Prostate gland (tissue), 2 donors: ENCODE measurements around the gene VASP. TPM values are rescaled to one million over a fixed set of nuclear protein-coding genes. Genes with fewer than 3 reads are reported as not detected.

Experiments used
- DNase-seq: peaks from one replicate; pipeline ENCODE4 v3.0.0-alpha.2; 2019; ENCODE audit warnings: low spot score
- H3K27ac ChIP-seq, 2 donors: fragments of 200-600 bp; sonication (generic); 2 replicates each; pipeline ENCODE4 v1.5.1; 2017 to 2019
- H3K27me3 ChIP-seq: fragments of 200-600 bp; sonication (generic); replicated peaks from 2 replicates; pipeline ENCODE4 v1.5.1; 2019; ENCODE audit not compliant: insufficient read depth
- H3K36me3 ChIP-seq, 2 donors: fragments of 200-600 bp; sonication (generic); 1 replicate in 1 of 2; 2 replicates in 1 of 2; pipeline versions ENCODE4 v1.5.1 to v1.8.1; 2017 to 2019
- H3K4me1 ChIP-seq: fragments of 200-600 bp; sonication (generic); replicated peaks from 2 replicates; pipeline ENCODE4 v1.5.1; 2019
- H3K4me3 ChIP-seq, 2 donors: fragments of 200-600 bp; sonication (generic); 2 replicates each; pipeline ENCODE4 v1.5.1; 2017 to 2019
- H3K9me3 ChIP-seq: fragments of 200-600 bp; sonication (generic); 2 replicates; pipeline ENCODE4 v1.5.1; 2017
- POLR2A ChIP-seq: fragments of 450-650 bp; IDR thresholded peaks from one replicate; pipeline ENCODE4 v1.6.1; 2016; ENCODE audit warnings: antibody characterized with exemption, mild to moderate bottlenecking
- POLR2AphosphoS5 ChIP-seq: sonication (generic); formaldehyde crosslinking; IDR thresholded peaks from one replicate; pipeline ENCODE4 v1.6.1; 2017; ENCODE audit warnings: antibody characterized with exemption
- WGBS: methylation state at CpG from one replicate; pipeline ENCODE4 v1.1.5; 2018; 5-methylcytosine and 5-hydroxymethylcytosine counted together
- intact Hi-C: fragments of 100-400 bp; cut with DNase I; formaldehyde crosslinking; loops from one replicate; pipeline ENCODE4 v1.14.2; 2022
- total RNA-seq, 2 donors: library from RNA; depleted of rRNA; stranded (reverse); fragments of >200 nt; gene quantifications; one replicate each; pipeline ENCODE4 v1.1.0, GENCODE V29; 2016
- TF ChIP-seq, protein P1 (sequence below), 4 experiments: fragments of 200-600 bp in 2 of 4; fragments of 450-650 bp in 2 of 4; sonication (generic) in 2 of 4; IDR thresholded peaks; 1 replicate in 3 of 4; 2 replicates in 1 of 4; pipeline ENCODE4 v1.5.1; 2016 to 2019; ENCODE audit warnings: antibody characterized with exemption in 4 of 4, mild to moderate bottlenecking in 2 of 4, moderate library complexity in 2 of 4

The VASP gene
- total RNA-seq, 2 donors from 2014 or later = 82.7 to 119 TPM

DNA sequence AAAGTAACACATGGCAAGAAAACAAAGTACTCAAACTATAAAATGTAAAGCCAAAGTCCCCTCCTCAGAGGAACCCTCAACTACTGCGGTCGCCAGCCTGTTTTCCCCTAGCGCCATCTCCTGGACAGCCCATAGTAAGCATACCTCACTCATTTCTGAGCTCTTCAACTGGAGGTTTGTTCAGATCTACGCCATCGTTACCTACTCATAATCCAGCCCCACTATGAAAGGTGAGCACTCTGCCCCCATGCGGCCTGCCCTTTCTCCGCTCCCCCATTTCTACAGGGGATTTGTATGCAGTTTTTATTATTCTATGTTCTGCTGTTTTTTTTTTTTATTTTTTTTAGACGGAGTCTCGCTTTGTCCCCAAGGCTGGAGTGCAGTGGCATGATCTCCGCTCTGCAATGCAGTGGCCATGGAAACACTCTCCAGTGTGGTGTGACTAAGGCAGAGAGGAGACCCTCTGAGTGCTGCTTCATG, 51.2 kb downstream of the VASP start:
- H3K27me3 ChIP-seq = no peaks in the 10 kb centered on the region
- no peaks in the 10 kb centered on the region for H3K9me3 ChIP-seq
- H3K4me3 ChIP-seq = no peak overlapping the region
- no peaks in the 10 kb centered on the region for H3K36me3 ChIP-seq
- no peak for TF ChIP-seq POLR2AphosphoS5
- TF ChIP-seq, protein P1, sequence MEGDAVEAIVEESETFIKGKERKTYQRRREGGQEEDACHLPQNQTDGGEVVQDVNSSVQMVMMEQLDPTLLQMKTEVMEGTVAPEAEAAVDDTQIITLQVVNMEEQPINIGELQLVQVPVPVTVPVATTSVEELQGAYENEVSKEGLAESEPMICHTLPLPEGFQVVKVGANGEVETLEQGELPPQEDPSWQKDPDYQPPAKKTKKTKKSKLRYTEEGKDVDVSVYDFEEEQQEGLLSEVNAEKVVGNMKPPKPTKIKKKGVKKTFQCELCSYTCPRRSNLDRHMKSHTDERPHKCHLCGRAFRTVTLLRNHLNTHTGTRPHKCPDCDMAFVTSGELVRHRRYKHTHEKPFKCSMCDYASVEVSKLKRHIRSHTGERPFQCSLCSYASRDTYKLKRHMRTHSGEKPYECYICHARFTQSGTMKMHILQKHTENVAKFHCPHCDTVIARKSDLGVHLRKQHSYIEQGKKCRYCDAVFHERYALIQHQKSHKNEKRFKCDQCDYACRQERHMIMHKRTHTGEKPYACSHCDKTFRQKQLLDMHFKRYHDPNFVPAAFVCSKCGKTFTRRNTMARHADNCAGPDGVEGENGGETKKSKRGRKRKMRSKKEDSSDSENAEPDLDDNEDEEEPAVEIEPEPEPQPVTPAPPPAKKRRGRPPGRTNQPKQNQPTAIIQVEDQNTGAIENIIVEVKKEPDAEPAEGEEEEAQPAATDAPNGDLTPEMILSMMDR (IDR thresholded peaks at IDR 0.05) = peak; percentile 21 to 77 (median 56)
- TF ChIP-seq POLR2A = no peak
- no peak overlapping the region for H3K27ac ChIP-seq
- no peaks in the 10 kb centered on the region for H3K4me1 ChIP-seq
- WGBS = 40% methylated on average over 10 of the region's 10 CpGs
- intact Hi-C loops = no loop called here
- DNase-seq = peak; percentile 63

DNA sequence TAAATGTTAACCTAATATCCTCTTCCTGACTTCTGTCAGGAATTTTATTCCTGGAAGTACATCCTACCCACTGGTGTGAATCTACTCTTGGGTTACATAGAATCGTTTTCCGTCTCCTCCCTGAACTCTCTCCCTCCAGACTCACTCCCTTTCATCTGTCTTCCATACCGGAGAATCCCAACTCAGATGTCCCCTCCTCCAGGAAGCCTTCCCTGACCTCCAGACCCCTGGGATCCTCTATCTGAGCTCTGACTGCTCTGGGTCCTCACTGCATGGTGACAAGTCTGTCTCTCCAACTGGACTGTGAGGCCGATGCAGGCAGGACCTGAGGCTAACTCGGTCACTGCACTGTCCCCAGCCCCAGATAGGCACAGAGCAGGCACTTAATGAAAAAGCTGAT, 52.8 kb downstream of the VASP start:
- 92% methylated on average over 5 of the region's 5 CpGs for WGBS
- no peak overlapping the region for H3K27ac ChIP-seq
- H3K27me3 ChIP-seq = no peaks in the 10 kb centered on the region
- no peak for TF ChIP-seq POLR2AphosphoS5
- TF ChIP-seq POLR2A = no peak
- TF ChIP-seq, protein P1 (IDR thresholded peaks at IDR 0.05) = no peak
- H3K9me3 ChIP-seq = no peaks in the 10 kb centered on the region
- DNase-seq = no peak
- no peaks in the 10 kb centered on the region for H3K36me3 ChIP-seq
- no peaks in the 10 kb centered on the region for H3K4me1 ChIP-seq
- H3K4me3 ChIP-seq = no peak overlapping the region
- intact Hi-C loops = loop anchor here (5.0 kb wide), 1 partner anchor 33 kb away; no protein-coding TSS in a partner anchor

DNA sequence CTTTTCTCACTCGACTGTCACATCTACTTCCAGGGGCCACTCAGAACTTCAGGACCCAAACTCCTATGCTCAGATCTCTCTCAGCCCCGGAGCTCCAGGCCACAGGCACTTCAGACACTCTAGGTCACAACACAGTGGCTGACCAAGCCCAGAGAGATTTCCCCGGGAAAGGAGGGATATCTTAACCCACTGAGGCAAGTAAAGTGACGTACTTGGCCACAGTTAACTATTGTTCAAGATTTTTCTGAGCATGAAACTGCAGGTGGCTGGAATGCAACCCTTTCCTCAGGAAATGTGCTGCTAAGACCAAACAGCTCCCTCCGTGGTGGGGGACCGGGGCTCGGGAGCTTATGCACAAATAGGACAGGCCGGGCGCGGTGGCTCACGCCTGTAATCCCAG, 53.4 kb downstream of the VASP start:
- TF ChIP-seq POLR2A = no peak
- TF ChIP-seq POLR2AphosphoS5 = no peak
- TF ChIP-seq, protein P1 (IDR thresholded peaks at IDR 0.05) = no peak

DNA sequence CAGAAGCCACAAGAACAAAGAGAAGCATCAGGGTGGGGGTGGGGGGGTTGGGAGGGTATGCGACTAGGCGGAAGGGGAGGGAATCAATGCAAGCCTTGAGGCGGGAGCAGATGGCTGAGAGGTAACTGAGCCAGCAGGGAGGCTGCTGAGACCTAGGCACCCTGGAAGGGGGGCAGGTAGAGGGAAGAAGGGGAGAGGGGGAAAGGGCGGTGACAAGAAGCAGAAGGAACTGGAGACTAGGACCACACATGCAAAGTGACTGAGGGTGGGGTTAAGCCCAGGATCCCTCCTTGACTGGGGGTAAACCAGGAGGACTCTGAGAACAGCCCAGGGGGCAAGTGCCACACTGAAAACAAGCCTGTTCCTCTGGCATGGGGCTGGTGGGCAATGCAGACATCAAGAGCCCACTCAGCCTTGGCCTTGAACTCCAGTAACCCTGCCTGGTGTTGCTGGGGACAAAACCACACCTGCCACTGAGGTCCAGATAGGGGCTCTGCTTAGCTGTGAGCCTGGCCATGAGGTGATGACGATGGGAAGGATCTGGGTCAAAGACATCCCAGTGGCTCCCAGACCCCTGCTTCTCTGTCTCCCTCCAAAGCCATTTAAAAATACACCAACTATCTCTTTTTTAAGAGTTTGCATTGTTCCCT, 57.0 kb downstream of the VASP start:
- H3K27me3 ChIP-seq = no peaks in the 10 kb centered on the region
- H3K4me1 ChIP-seq = peaks cover 3% of the 10 kb centered on the region
- H3K9me3 ChIP-seq = no peaks in the 10 kb centered on the region
- no peaks in the 10 kb centered on the region for H3K36me3 ChIP-seq
- intact Hi-C loops = loop anchor here (5.0 kb wide), 1 partner anchor 37 kb away; no protein-coding TSS in a partner anchor
- H3K4me3 ChIP-seq = no peak overlapping the region
- TF ChIP-seq POLR2AphosphoS5 (no peak), POLR2A (no peak)
- TF ChIP-seq, protein P1 (IDR thresholded peaks at IDR 0.05) = no peak
- H3K27ac ChIP-seq = no peak overlapping the region
- 61% methylated on average over 5 of the region's 5 CpGs for WGBS
- no peak for DNase-seq

More for the DNA sequence above, 53.4 kb downstream of the VASP start:
- Histone ChIP-seq H3K27me3 (no peaks in the 10 kb centered on the region), H3K27ac (no peak overlapping the region), H3K4me3 (no peak overlapping the region), H3K9me3 (no peaks in the 10 kb centered on the region), H3K4me1 (no peaks in the 10 kb centered on the region), H3K36me3 (no peaks in the 10 kb centered on the region)
- intact Hi-C loops = loop anchor here (5.0 kb wide), 1 partner anchor 33 kb away; no protein-coding TSS in a partner anchor
- 93% methylated on average over 11 of the region's 11 CpGs for WGBS
- DNase-seq = no peak

DNA sequence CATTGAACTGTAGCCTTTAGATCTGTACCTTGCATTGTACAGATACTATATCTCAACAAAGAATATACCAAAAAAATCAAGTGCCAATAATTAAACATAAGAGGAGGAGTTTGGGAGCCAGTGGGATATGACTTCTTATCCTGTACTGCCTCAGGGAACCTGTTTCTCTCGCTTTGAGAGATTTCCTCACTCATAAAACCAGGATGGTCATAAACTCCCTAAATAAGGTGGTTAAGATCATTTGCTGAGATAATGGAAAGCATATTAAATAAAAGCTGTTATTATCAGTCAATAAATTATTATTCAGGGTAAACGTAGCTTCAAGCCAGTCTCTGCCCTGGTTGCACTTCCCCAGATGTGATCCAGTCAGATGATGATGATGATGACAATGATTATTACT, 60.3 kb downstream of the VASP start:
- WGBS = 40% methylated on average over 2 of the region's 2 CpGs
- Histone ChIP-seq H3K4me1 (peaks cover 3% of the 10 kb centered on the region), H3K27me3 (no peaks in the 10 kb centered on the region), H3K4me3 (no peak overlapping the region), H3K36me3 (no peaks in the 10 kb centered on the region), H3K27ac (no peak overlapping the region), H3K9me3 (no peaks in the 10 kb centered on the region)
- intact Hi-C loops = no loop called here
- TF ChIP-seq, protein P1 (IDR thresholded peaks at IDR 0.05) = no peak
- TF ChIP-seq POLR2AphosphoS5 = peak; percentile 32
- DNase-seq = no peak
